ENCODE results near the gene OSBPL1A. TPM values are rescaled to one million over a fixed set of nuclear protein-coding genes. Genes with fewer than 3 reads are reported as not detected.

OSBPL1A gene
- polyA plus RNA-seq, 2 of the 4 experiments (the other 2 are of a cell fraction) = 10.5 to 22.1 TPM

GRCh38 chr18:24138789-24139616 is 258.6 kb downstream of the OSBPL1A start, which contains the start of gene CABYR (continued):
- no peak for TF ChIP-seq HES2 (IDR thresholded peaks at IDR 0.05)
- peak; percentile 33; the same call in 1 of the 2 replicates for TF ChIP-seq PBX3 (IDR thresholded peaks at IDR 0.05)
- TF ChIP-seq EP300 (IDR thresholded peaks at IDR 0.05) = no peak
- TF ChIP-seq MAFK (IDR thresholded peaks at IDR 0.05; ENCODE audit: partially characterized antibody) = no peak
- TF ChIP-seq ATOH8 (CRISPR knock-in tag; IDR thresholded peaks at IDR 0.05; ENCODE audit: low read depth) = no peak
- peak; percentile 88 for TF ChIP-seq PHF8 (IDR thresholded peaks at IDR 0.05; ENCODE audit: borderline replicate concordance, low read depth)
- no peak for TF ChIP-seq CBX2 (IDR thresholded peaks at IDR 0.05; ENCODE audit: borderline replicate concordance, low read depth)
- TF ChIP-seq EHF (CRISPR knock-in tag; IDR thresholded peaks at IDR 0.05) = no peak
- no peak for TF ChIP-seq MAZ (IDR thresholded peaks at IDR 0.05; ENCODE audit: borderline replicate concordance, low read depth, low read length)
- no peak for TF ChIP-seq KDM1A (IDR thresholded peaks at IDR 0.05; ENCODE audit: low read depth)
- no peak for TF ChIP-seq NR3C1 (IDR thresholded peaks at IDR 0.05)
- no peak for TF ChIP-seq HOXB13 (CRISPR knock-in tag; IDR thresholded peaks at IDR 0.05; ENCODE audit: low read depth)
- no peak for TF ChIP-seq SREBF2 (IDR thresholded peaks at IDR 0.05)
- peak; percentile 36; the same call in 1 of the 2 replicates for TF ChIP-seq MAX (IDR thresholded peaks at IDR 0.05)
- no peak for TF ChIP-seq HEYL (CRISPR knock-in tag; IDR thresholded peaks at IDR 0.05)
- TF ChIP-seq CHD2 (IDR thresholded peaks at IDR 0.05; ENCODE audit: low read length, partially characterized antibody) = no peak
- TF ChIP-seq HOXB5 (CRISPR knock-in tag; IDR thresholded peaks at IDR 0.05) = no peak
- TF ChIP-seq RCOR1 (IDR thresholded peaks at IDR 0.05; ENCODE audit: low read depth, low read length) = no peak
- TF ChIP-seq JUN (IDR thresholded peaks at IDR 0.05) = peak; percentile 47 to 59; a peak in 2 of 5 replicates
- no peak for TF ChIP-seq RAD21 (conservative IDR thresholded peaks at IDR 0.05 in 1 of 2, IDR thresholded peaks at IDR 0.05 in 1 of 2)
- peak; percentile 98 for TF ChIP-seq POLR2A (IDR thresholded peaks at IDR 0.05; ENCODE audit: low read length)
- peak; percentile 87 for TF ChIP-seq BCL3 (IDR thresholded peaks at IDR 0.05)
- TF ChIP-seq POLR2AphosphoS2 (conservative IDR thresholded peaks at IDR 0.05; ENCODE audit: low read length) = no peak
- TF ChIP-seq KDM5A (IDR thresholded peaks at IDR 0.05) = no peak
- TF ChIP-seq FOSB (CRISPR knock-in tag; IDR thresholded peaks at IDR 0.05) = no peak
- TF ChIP-seq E2F6 (IDR thresholded peaks at IDR 0.05; ENCODE audit: borderline replicate concordance, low read depth) = peak; percentile 54; the same call in 1 of the 2 replicates
- TF ChIP-seq MYC (IDR thresholded peaks at IDR 0.05; ENCODE audit: borderline replicate concordance, low read length) = no peak
- no peak for TF ChIP-seq HOXA7 (CRISPR knock-in tag; IDR thresholded peaks at IDR 0.05)
- TF ChIP-seq ZNF302 (CRISPR knock-in tag; IDR thresholded peaks at IDR 0.05) = no peak
- TF ChIP-seq CTCF (IDR thresholded peaks at IDR 0.05) = no peak
- no peak for TF ChIP-seq ZSCAN20 (CRISPR knock-in tag; IDR thresholded peaks at IDR 0.05)
- no peak for TF ChIP-seq FOXS1 (CRISPR knock-in tag; IDR thresholded peaks at IDR 0.05)
- no peak for TF ChIP-seq ELK1 (IDR thresholded peaks at IDR 0.05; ENCODE audit: low read depth, low read length)
